GOT3 (cell line): ENCODE results near the gene SARDH.

ENCODE experiments used
- DNase-seq: peaks from one replicate; lab custom pipeline; 2025; ENCODE audit warnings: mixed read lengths; lab: John Stamatoyannopoulos, UW

SARDH gene

GRCh38 chr9:133701981-133702797 is 36.0 kb downstream of the SARDH start:
- DNase-seq = no peak

- DNase-seq = no peak
These were observed 36.7 kb downstream of the SARDH start for GRCh38 chr9:133701321-133701980.

GRCh38 chr9:133700819-133701320 is 37.3 kb downstream of the SARDH start:
- no peak for DNase-seq

- no peak for DNase-seq
These were observed 38.6 kb downstream of the SARDH start for GRCh38 chr9:133699546-133699945.

GRCh38 chr9:133696071-133696472 is 42.1 kb downstream of the SARDH start:
- DNase-seq = no peak

- no peak for DNase-seq
These were observed 43.5 kb downstream of the SARDH start for GRCh38 chr9:133694686-133695085.

GRCh38 chr9:133693703-133694529 is 44.2 kb downstream of the SARDH start:
- DNase-seq = no peak

GRCh38 chr9:133693116-133693515 is 45.0 kb downstream of the SARDH start:
- DNase-seq = no peak

- no peak for DNase-seq
These were observed 45.7 kb downstream of the SARDH start for GRCh38 chr9:133692364-133692985.

- DNase-seq = no peak
These were observed 46.4 kb downstream of the SARDH start for GRCh38 chr9:133691626-133692363.

GRCh38 chr9:133691191-133691590 is 47.0 kb downstream of the SARDH start:
- DNase-seq = no peak

- no peak for DNase-seq
These were observed 48.0 kb downstream of the SARDH start for GRCh38 chr9:133690081-133690561.

GRCh38 chr9:133689151-133689763 is 48.9 kb downstream of the SARDH start:
- no peak for DNase-seq

GRCh38 chr9:133687856-133688761 is 50.0 kb downstream of the SARDH start:
- DNase-seq = no peak

- no peak for DNase-seq
These were observed 51.2 kb downstream of the SARDH start for GRCh38 chr9:133686642-133687575.

GRCh38 chr9:133685653-133686609 is 52.2 kb downstream of the SARDH start:
- no peak for DNase-seq

GRCh38 chr9:133684936-133685361 is 53.2 kb downstream of the SARDH start:
- DNase-seq = no peak
